ENCODE results near the gene FCN2.

GRCh38 chr9:134848504-134848903 lies 32.1 kb upstream of the FCN2 start:
- TF ChIP-seq POLR2A (IDR thresholded peaks at IDR 0.05; ENCODE audit: low read depth, low read length) (no peak), RFX5 (IDR thresholded peaks at IDR 0.05; ENCODE audit: low read depth, low read length) (no peak), CTCF (conservative IDR thresholded peaks at IDR 0.05; ENCODE audit: low read depth, low read length) (no peak)

All from IMR-90 (cell line).